ENCODE measurements around the gene TMEM26. TPM values are rescaled to one million over a fixed set of nuclear protein-coding genes. Genes with fewer than 3 reads are reported as not detected.

Gene TMEM26
- total RNA-seq: 1.3 and 2.5 TPM in 2 replicates

GRCh38 chr10:61452655-61453641 is at the start of gene TMEM26:
Gene TMEM26 (minus strand): TSS chr10:61453381. CDS start chr10:61453081, 300 bp downstream.

Other genes starting within 250 kb of the TMEM26 start
- gene CABCOCO1, start 209.5 kb upstream of the TMEM26 start, total RNA-seq: 0.26 and 0.79 TPM in 2 replicates

Measured in bronchial smooth muscle cell (primary cell).